ENCODE data around the gene DAZL.
"Not testable (repeated sequence)": the region's sequence is repeated elsewhere in the genome, so short reads cannot be mapped to it uniquely, and the experiment has no call there.

DAZL gene, protein sequence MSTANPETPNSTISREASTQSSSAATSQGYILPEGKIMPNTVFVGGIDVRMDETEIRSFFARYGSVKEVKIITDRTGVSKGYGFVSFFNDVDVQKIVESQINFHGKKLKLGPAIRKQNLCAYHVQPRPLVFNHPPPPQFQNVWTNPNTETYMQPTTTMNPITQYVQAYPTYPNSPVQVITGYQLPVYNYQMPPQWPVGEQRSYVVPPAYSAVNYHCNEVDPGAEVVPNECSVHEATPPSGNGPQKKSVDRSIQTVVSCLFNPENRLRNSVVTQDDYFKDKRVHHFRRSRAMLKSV

DNA sequence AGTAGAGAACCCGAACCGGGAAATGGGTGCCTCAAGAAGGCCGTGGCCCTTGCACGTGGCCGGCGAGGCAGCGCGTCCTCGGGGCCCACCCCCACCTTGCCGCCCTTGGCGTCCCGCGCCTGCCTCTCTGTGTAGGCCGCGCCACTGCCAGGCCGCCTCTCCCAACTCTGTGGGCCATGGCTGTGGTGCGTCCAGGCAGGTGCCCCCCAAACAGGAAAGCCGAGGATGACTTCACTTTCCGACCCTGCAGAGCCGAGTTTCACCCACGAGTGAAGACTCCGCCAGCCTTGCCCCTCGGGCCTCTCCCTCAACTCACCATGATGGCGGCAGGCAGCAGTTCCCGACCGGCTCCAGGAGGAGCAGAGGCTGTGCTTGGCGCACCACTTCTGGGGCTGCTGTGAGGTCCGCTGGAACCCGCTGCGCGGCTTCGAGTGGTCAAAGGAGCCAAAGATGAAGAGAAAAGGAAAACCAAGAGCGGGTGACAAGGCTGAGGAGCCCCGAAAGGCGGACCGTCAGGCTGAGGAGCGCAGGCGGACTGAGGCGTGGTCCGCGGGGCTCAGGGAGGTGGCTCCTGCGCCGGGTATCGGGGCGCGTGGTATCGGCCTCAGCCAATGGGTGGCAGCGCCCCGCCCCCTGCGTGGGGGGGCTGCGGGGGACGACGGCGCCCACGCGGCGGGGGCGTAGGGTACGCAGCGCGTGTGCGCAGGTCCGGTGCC lies at the start of gene DAZL:
DAZL (minus strand) TSS at position 537 of the 716 bp plus-strand sequence; CDS start at position 319, 218 bp downstream.
- no peak for DNase-seq

DNA sequence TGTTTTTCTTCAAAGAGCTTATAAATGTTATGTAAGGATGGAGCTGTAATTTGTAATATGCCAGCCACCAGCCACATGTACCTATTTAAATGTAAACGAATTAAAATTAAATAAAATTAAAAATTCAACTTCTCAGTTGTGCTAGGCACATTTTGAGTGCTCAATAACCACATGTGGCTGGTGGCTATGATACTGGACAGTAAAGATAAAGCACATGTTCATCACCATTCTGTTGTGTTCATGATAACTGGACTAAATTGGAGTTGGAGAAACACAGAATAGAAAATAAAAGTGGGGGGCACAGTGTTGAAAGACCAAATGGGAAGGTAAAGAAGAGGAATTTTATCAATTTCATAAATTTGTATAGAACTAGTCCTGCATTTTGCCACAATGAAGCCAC lies 49.8 kb upstream of the DAZL start:
- no peak for DNase-seq

DNA sequence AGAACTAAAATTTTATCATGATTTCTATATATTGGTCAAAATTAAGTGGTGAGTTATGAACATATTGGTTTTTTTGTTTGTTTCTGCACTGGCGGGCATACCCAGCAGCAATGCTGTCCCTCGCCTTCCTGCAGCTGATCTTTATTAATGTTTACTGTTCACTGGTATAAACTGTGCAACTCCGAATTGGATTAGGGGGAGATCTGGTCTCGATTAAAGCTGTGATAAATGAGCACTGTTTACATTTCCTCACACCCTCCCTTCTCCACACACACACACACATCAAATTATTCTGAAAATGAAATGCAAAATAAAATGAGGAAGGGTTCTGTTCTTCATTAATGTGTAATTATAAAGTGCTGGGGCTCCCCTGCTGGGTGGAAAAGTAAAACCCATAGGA lies 48.5 kb upstream of the DAZL start:
- no peak for DNase-seq

DNA sequence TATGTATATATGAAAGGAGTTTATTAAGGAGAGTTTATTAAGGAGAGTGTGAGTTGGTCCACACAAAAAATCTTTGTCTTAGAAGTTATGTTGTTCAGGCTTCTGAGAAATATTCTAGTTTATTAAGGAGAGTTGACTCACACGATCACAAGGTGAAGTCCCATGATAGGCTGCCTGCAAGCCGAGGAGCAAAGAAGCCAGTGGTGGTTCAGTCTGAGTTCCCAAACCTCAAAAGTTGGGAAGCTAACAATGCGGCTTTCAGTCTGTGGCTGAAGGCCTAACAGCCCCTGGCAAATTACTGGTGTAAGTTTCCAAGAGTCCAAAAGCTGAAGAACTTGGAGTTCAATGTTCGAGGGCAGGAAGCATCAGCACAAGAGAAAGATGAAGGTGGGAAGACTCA lies 42.4 kb upstream of the DAZL start:
- DNase-seq, result no peak

DNA sequence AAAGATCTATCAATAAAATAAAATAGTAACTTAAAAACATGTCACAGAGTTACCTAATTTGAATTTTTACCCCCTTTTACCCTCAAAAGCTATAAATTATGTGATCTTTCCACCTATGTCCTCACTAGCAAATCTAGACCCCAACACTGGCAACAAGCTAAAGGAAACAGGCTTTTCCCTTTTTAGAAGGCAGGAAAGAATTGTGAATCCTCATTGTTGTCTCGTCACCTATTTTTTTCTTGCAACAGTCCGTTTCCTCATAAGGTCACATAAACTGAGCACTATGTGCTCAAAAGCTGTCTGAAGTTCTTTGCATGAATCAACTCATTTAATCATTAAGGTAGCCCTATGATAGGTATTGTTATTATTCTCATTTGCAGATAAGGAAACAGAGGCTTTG lies 34.6 kb upstream of the DAZL start:
- no peak for DNase-seq

DNA sequence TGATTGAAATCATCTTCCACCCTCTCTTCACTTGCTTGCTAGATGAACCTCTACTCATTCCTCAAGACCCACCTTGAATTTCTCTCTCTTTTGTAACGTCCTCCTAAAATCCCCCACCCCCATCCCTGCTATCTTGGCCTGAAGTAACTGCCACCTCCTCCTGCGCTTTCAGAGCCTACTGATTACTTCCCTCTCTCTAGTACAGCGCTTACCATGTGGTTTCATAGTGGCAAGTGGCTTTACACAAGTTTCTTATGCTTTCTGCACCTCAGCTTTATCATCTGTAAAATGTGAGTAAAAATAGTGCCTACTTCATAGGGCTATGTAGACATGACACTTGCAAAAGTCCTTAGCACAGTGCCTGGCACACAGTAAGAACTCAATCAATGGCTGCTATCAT lies 28.7 kb upstream of the DAZL start:
- no peak for DNase-seq

DNA sequence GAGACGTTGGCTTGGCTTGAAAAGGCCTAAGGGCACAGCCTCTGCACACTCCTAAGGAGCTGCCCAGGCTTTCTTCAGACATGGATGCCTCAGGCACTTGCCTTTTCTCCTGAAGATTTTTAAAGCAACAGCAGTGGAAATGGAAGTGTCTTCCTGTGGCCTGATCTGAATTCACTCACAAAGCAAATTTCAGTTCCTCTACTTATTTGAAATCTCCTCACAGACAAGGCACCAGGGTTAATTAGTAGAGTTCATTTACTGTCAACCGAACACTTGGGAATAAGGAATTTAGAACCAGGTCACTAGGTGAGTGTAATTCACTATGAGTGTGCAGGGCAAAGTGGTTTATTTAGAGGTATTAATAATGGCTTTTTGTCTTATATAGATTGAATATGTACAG lies 27.2 kb upstream of the DAZL start:
- DNase-seq, result no peak

DNA sequence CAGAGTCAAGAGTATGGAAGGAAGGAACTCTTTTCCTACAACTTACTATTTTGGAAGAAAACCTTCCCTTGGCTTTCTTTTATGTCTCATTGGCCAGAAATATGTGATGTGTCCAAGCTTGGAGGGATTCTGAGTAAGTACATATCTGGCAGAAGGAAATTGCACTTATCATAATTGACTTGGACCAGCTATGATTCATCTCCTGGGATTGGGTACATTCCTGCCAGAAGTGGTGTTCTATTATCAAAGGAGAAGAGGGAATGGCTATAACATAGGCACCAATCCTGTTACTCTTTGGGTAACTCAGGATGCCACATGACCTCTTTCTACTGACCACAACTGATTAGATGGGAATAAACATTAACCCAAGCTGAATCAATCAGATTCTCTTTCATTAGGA lies 13.5 kb upstream of the DAZL start:
- no peak for DNase-seq

DNA sequence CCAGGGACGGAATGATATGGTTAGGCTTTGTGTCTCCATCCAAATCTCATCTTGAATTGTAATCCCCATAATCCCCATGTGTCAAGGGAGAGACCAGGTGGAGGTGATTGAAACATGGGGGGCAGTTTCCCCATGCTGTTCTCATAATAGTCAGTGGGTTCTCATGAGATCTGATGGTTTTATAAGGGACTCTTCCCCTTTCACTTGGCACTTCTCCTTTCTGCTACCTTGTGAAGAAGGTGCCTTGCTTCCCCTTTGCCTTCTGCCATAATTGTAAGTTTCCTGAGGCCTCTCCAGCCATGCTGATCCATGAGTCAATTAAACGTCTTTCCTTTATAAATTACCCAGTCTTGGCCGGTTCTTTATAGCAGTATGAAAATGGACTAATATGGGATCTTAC lies 11.9 kb upstream of the DAZL start:
- DNase-seq, result not testable (repeated sequence)

DNA sequence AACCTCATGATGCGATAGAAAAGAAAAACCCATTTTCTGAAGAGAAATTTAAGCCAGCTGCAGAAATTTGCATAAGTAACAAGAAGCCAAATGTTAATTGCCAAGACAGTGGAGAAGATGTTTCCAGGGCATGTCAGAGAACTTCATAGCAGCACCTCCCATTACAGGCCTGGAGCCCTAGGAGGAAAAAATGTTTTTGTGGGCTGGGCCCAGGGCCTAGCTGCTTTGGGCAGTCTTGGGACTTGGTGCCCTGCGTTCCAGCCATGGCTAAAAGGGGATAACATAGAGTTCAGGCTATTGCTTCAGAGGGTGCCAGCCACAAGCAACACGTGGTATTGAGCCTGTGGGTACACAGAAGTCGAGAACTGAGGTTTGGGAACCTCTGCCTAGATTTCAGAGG lies 10.9 kb upstream of the DAZL start:
- no peak for DNase-seq

DNA sequence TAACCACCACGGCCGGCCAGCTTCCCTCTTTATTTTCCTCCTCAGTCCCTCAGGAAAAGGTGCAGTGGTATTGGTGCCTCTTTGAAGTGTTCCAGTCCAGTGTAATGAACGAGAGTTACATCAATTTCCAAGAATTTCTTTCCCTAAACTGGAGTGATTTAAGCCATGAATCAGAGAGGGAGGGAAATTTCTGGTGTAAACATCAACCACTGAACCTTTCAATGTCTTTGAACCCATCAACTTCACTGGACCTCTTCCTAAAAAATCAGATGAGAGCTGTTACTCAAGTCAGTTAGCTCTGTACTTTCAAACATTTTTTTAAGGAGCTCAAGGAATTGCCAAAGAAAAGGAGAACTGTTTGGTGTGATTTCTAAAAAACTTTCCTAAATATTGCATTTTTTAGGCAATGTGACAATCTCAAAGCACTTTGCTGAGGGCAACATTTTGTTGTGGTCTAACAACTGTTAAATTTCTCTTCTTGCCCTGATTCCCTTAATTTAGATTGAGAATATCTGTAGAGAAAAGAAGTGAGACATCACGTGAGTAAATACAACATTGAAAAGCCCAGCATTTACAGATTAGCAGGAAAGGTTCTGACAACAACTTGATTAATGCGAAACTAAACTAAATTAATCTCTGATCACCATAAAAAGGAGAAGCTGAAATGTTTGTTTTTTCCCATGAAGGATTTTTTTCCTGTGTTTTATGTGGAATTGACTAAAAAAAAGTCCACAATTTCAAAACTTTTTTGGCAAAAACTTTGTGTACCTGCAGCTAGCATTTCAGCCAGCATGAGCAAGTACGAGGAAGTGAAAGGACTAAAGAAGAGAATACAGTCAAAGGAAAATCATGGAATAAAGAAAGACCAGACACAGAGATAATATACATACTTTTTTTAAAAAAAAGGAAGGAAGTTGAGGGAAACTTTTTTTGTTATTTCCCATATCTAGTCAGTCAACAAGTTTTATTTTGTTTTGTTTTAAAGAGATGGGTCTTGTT lies 9.1 kb upstream of the DAZL start:
- no peak for DNase-seq

DNA sequence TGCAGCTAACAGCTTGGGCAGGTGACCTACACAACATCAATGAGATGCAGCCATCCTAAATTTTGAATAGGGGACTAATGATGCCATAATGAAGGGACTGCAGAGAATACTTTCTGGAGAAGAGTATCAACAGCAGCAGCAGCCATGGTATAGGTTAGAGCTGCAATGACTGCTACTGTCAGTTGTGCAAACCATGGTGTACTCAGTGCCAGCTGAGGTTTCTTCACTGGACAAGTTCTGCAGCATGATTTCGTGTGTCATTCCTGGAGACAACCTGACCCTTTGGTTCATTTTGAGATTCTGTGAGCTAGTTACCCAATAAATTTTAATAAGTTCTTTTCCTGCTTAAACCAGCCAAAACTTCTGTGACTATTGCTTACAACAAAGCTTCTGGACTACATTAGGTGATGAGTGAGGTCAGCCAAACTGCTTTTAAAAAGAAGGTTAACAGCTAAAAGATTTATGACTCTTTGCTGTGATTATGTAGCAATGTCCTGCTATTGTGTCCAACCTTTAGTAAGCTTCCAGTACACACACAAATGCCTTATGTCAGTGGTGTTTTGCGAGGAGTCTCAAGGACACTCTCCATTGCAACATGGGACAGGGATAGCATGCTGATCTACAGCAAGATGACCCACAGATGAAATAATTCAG lies 4.8 kb upstream of the DAZL start:
- DNase-seq, result no peak

DNA sequence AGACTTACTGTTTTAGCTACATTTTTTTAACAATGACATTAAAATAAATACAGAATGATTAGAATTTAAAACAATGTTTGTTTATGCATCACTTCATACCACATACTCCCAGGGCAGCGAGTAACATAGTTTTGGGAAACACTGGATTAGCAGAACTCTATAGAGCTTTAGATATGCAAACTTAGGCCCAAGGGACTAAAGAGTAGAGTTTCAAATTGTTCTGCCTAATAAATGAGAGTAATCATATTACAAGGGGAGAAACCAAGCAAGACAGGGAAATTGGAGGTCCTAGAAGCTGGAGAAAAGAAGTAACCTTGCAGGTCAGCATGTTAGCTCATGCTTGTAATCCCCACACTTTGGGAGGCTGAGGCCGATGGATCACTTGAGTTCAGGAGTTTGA lies 3.6 kb upstream of the DAZL start:
- DNase-seq, result no peak

DNA sequence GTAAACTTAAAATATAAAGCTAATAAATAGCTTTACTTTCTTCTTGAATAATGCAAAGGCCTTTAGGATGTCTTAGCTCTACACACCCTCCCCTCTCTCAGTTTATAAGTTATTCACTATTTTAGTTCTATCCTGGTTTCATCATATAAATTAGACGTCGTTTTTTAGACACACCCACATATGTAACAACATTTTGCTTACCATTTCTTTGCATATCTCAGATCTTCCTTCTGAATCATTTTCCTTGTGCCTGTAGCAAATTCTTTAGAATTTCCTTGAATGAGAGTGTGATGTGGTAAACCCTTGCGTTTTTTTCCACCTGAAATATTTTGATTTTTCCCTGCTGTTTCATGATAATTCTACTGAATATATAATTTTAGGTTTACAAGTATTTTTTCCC lies 2.5 kb upstream of the DAZL start:
- DNase-seq, result no peak

DNA sequence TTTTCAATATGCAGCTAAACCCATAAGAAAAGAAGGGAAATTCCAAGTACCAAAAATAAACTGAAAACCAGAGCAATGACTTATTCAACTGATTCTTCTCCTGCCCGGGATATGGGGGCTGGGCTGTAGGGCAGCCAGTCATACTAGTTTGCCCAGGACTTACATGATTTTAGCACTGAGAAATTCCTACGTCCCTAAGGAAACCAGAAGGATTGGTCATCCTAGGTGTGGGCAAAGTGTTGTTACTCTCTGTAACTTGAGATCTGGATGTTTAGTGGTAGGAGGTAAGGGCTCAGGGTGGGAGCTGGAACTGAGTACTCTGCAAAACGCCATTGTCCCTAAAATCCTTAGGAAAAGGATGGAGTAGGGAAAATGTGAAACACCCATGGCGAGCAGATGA lies 1.2 kb upstream of the DAZL start:
- no peak for DNase-seq

DNA sequence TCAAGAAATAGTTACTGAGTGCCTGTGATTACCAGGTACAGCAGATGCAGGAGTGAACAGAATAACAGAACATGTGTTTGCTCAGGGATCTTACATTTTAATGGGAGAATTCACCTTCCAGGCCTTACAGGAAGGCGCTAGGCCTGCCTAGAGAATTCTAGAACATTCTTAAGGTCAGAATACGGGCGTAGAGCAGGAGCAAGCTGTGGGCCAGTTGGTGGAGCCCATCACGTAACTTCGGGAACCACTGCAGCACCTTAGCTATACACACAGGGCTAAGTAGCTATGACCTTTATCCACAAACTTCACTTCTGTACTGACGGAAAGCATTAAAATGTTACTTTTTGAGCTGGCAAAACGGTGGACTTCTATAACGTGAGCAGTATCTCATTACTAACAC lies 743 bp upstream of the DAZL start:
- DNase-seq, result no peak

DNA sequence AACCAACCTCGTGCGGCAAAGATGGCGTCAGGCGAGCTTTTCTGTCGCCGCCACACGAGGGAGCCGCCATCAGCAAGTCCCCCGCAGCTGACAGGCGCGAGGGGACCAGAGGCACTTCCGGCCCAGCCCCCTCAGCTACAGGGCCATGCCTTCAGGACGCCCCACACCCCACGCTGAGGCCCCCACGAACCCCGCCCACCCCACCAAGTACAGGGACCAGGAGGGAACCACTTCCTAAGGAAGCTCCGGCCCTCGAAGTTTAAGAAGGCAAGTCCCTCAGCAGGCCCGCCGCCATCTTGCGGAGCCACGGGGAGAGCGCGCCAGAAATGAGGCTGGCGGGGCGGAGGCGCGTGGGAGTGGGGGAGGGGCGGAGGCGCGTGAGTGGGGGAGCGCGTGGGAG lies 790 bp downstream of the DAZL start:
- DNase-seq, result no peak

DNA sequence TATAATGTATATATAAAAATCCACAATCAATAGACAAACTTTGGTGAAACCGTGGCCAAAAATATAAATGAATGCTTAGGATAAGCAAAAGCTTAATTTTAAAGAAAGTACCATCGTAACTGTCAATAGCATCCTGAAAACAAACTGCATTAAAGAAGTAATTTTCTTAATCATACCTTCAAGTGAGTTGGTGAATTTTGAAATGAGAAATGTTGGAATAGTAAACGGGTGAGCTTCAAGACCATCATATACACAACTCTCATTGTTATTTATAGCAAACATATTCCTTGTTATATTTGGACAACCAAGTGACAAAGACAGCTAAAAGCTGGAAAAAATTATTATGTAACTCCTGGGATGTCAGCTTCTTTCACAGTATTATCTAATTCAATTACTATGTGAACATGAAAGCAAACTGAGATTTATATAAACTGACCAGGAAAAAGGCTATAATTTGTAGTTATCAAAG lies 3.7 kb downstream of the DAZL start:
- DNase-seq, result no peak

DNA sequence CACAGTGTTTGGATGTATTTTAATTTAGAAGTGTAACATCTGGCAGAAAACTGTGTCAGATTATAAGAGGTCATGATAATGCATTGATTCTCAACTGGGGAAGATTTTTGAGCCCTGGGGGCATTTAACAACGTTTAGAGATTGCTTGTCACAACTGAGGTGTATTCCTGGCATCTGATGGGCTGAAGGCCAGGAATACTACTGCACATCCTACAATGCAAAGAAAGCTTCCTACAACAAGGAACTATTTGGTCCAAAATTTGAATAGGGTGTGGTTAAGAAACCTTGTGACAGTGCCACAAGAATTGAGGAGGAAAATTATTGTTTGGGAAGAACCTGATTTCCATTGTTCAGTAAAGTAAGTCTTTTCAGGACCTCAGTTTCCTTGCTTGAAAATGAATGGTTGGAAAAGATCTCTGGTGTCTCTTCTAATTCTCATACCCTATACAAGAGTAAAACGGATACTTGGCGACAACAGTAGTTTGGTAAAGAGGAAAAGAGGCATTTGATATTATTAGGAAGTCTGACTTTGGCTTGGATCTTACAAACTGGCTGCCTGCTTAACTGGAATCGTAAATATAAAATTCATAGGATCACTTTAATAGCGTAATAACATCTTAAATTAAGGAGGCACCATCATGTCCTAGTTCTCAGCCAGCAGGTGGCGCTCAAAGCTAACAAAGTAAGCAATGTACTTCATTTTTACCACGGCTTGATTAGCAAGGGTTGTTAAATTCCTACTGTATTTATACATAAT lies 4.3 kb downstream of the DAZL start:
- peak in 49 of 56 donors; percentile 1 to 93 (median 51) for DNase-seq

DNA sequence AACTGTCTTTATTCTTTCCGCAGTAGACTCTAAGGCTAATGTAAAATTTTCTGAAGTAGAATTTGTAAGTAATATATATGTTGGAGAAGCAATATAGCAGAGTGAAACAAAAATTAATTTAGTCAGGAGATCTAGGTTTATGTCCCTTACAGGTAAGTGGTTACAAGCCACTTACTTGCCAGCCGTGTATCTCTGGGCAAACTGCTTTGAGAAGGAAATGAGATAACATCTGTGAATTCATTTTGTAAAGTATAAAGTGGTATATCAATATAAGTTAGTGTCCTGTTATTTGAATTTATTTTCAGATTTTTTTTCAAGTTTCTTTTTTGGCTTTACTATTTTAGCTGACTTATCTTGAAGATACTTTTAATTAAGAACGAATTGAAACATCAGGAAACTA lies 5.5 kb downstream of the DAZL start:
- no peak for DNase-seq
